Hematopoietic multipotent progenitor cell treated with erythropoietin and hydrocortisone succinate and interleukin-3 and kit ligand, for 8 days (in vitro differentiated cells): ENCODE measurements around the gene KRCC1.
A peak's percentile ranks its signal among the peaks of the same experiment; 100 is the strongest.
"Not testable (repeated sequence)": the region's sequence is repeated elsewhere in the genome, so short reads cannot be mapped to it uniquely, and the experiment has no call there.

Experiments
- DNase-seq: peaks from one replicate; pipeline ENCODE4 v3.0.0-alpha.2; 2015

Gene KRCC1

DNA sequence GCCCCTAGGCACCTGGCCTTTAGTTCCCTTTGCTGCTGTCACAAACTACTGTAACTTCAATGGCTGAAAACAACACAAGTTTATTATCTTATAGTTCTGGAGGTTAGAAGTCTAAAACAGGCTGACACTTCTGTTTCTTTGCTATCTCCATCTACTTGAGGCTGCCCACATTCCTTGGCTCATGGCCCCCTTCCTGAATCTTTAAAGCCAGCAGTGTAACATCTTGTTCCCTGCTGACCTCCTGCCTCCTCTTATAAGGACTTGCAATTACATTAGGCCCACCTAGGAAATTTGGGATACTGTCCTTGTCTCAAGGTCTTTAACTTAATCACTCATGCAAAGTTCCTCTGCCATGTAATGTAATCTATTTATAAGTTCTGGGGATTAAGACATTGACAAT is 18.6 kb upstream of the KRCC1 start:
- DNase-seq = no peak

DNA sequence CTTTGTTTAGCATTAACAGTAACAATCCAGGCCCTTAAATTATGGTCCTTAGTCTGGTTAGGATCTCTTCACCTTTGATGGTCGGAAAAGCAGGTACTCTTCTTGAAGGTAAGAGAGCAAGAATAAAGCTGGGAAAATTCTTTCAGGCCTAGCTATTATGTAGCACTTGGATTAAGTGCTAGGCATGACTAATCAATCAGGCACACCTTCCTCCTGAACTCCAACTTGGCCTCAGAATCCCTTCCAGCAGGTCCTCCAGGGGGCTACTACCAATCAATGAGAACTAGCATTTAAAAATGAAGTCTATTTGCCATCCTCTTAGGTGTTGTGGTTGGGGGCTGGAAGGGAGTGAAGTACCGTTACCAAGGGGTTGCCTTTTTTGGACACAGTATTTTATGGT is 15.8 kb upstream of the KRCC1 start:
- DNase-seq = no peak

DNA sequence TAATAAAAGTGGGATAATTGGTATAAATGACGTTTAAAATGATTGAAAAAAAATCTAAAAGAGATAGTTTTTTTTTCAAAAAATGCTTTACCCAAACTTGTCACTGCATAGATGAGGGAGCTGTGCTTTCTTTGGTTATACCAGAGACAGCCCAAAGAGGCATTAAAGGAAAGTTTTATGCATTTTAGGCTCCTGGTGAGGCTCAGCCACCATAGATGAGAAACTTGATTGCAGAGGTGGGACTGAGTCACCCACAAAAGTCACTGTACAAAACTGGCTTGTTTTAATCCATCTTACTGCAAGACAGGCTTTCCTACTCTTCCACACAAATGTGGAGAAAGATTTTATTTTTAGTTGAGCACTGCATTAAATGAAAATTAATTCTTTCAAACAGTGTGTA is 14.5 kb upstream of the KRCC1 start:
- DNase-seq = no peak

DNA sequence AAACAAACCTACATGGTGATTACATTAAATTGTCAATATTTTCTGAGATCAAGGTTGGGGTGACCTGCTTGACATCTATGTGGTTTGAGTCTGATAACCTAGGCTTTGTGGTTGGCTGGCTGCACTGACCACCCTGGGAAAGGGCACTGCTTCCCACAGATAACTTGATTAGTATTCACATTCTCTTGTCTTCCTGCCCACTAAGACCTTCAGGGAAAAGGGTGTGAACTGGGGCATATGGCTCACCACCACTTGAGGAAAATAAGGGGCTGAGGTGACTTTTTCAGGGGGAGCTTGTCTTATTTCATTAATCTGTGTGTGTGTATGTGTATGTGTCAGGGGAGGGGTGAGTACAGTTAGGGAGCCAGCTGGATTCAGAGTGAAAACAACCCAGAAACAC is 13.5 kb upstream of the KRCC1 start:
- DNase-seq = no peak

DNA sequence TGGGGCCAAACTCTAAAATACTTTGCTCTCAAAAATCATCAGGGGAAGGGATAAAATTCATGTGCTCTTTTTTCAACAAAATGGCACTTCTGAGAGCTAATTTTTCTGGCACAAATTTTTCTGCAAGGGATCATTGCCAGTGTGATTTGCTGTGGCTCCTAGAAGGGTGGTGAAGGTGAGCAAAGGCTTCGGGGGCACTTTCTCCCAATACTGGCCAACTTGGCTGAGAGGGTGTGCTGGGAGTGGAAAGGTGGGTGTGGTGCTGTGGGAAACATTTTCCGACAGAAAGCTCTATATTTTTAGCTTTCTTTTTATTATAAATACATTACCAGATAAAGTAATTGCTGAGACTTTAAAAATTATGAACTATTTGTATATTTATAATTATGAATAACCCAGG is 12.5 kb upstream of the KRCC1 start:
- no peak for DNase-seq

DNA sequence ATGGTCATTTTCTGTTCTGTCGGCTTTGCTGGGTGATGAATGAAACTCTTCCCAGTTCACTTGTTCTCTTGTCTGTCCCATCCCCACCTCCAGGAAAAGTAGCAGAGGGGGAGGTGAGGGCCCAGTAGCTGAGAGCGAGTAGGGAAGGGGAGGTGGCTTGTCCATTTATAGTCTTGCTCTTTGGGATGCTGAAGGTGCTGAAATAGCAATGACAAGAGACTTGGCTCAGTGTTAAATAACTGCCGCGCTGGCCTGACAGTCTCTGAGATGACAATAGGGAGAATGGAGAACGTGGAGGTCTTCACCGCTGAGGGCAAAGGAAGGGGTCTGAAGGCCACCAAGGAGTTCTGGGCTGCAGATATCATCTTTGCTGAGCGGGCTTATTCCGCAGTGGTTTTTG is 12.0 kb upstream of the KRCC1 start, which contains the start of gene SMYD1:
TSS of gene SMYD1 (plus strand) at position 228 of the 400 bp plus-strand sequence. CDS start at position 268, 40 bp downstream.
- no peak for DNase-seq

DNA sequence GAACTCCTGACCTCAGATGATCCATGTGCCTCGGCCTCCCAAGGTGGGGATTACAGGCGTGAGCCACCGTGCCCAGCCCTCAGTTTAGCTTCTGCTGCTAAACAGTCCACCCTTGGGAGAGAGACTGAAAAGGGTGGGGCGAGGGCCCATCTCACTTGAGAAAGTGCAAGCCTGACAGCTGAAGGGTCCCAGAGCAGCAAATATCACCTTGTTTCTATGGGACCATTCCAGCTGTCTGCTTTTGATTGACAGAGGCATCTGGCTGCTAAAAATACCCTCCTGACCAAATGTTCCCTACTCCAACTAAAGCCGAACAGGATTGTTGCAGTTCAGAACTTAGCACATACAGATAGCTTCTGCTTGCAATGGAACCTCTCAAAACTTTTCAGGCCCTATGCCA is 11.6 kb upstream of the KRCC1 start:
- no peak for DNase-seq

DNA sequence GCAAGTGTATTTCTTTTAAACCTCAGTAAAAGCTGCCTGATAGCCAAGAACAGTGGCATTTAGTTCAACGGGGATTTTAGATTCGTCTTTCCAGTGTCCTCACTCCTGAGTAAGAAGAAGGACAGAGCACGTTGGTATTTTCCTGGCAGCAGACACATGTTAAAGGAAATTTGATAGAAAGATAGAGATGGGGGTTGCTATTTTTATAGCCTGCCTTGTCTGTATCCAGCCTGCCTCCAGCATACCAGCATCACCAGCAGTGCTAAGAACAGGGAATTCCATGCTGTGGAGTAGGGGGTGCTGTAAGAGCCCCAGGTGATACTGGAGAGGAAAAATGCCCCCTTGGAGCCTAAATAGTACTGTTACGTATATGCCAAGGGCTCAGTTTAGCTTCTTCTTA is 11.0 kb upstream of the KRCC1 start:
- DNase-seq = no peak

DNA sequence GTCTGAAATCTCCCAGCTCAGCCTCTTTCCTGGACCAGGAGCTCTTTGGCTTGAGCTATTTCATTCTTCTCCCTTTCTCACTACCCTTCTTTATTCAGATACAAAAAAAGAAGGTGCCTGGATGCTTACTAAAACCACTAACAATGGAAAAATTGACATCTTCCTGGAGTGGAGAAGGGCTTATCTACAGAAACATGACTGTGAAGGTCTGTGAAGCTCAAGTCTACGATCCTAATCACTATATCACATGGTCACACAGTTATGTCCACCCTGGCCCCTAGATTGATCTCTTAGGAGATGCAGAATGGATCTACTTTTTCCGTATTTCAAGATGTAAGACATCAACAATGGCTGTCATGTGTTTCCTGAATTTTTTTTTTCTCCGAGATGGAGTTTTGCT is 5.7 kb upstream of the KRCC1 start:
- peak; percentile 49 for DNase-seq

DNA sequence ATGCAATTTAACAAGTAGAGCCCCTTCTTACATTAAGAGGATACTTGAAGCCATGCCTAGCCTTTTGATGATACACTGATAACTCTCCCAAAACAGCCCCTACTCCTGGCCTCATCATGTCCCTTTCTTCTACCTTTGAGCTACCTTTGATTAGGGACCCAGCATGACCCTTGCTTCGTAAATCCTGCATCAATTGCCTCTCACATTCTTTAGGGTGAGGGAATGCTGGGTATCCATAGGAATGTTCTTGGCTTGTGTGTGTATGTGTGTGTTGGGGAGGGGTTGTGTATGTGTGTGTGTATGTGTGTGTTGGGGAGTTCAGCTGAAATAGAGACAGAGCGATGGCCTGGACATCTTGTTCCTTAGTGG is 5.3 kb upstream of the KRCC1 start:
- DNase-seq = no peak

DNA sequence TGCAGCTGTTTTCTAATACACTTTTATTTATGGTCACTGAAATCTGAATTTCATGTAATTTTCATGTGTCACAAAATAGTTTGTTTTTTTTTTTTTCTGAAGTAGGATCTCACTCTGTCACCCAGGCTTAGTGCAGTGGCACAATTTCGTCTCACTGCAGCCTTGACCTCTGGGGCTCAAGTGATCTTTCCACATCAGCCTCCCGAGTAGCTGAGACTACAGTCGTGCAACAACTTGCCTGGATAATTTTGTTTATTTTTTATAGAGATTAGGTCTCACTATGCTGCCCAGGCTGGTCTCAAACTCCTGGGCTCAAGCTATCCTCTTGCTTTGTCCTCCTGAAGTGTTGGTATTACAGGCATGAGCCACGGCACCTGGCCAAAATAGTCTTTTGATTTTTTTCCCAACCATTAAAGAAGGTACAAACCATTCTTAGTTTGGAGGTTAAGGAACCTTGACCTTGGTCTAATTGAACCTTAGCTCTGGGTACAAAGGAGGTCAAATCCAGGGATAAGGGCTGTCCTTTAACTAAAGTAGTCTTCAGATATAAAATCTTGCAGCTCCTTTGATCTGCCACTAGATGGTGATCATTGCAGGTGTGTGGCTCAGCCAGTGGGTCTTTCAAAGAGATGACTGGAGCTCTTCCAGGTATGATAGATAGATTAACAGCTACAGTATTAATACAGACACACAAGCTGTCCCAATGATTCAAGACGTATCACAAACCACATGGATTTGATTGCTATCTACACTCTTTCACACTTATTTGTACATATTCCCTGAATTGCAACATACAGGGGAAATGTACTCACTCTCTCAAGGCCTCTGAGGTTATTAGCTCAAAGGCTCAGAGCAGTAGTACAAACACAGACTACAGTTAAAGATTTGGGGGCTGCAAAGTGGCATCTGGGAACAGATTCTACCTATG is 4.7 kb upstream of the KRCC1 start:
- DNase-seq = peak; percentile 59

GRCh38 chr2:88058191-88058590 is 2.6 kb upstream of the KRCC1 start:
- no peak for DNase-seq

DNA sequence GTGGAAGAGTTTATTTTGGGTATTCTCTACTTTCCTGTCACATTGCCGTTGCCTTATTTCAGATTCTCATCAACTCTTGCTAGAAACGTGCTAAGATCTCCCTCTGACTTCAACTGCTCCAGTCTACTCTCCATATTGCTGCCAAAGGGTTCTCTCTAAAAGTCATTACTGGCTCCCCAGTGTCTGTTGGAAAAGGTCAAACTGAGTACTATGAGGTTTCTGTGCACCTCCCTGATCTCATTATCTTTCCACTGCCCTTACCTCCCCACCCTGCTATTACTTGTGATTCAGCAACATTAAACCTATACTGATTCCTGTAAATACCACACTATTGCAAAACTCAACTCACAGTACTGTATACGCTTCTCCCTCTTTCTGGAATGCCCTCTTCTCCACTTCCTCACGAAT is 1.9 kb upstream of the KRCC1 start:
- DNase-seq = peak; percentile 81

DNA sequence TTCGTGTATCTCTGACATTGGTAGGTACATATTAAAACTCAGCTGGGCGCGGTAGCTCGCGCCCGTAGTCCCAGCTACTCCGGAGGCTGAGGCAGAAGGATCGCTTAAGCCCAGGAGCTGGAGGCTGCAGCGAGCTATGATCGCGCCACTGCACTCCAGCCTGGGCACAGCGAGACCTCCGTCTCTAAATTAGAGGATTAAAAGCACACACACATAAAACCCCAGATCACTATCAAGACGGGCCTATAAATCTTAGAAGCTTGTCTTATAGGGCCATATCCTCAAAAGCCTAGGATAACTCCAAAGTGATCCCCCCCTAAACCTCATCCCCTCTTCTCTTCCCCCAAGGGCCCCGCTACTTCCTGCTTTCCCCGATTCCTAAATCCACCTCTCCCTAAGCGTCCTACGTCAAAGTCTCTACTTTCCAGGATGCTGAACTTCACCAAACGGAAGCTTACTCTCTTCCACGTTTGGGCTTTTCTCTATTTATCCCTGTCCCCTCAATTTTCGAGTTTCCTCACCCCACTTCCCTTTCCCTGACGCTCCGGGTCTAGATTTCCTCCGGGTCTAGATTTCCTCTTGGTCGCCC is 707 bp downstream of the KRCC1 start:
- DNase-seq = peak; percentile 17

GRCh38 chr2:88053934-88054781 is 1.4 kb downstream of the KRCC1 start:
- peak; percentile 24 for DNase-seq

DNA sequence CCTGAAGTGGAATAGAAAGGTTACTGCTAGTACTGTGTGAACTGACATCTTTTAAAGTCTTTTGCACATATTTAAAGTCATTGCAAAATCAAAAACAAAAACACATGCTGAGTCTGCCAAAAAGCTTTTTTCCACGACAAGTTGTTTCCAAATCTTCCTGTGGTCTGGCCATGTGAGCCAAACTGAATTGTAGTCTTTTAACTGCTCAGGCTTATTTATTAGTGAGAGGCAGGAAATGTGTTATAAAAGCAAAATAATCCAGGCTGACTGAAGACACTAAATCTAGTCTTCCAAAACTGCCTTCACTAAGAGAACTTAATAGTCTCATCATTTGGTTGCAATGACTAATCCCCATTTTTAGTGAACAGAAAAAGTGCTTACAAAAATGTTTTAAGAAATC is 2.3 kb downstream of the KRCC1 start:
- DNase-seq = no peak

DNA sequence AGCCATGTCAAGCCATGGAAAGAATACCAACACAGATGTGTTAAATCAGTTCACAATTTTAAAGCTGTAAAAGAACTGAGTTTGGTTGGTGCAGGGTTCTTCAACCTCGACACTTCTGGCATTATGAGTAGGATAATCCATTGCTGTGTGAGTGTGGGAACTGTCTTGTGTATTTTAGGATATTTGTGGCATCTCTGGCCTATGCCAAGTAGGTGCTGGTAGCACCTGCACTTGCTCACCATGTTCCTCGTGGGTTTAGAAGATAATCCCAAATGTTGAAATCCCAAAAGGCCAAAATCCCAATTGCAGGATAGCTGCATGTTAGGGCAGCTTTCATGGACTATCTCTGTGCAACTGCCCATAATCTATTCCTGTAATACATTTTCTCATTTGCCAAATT is 3.8 kb downstream of the KRCC1 start:
- DNase-seq = no peak

DNA sequence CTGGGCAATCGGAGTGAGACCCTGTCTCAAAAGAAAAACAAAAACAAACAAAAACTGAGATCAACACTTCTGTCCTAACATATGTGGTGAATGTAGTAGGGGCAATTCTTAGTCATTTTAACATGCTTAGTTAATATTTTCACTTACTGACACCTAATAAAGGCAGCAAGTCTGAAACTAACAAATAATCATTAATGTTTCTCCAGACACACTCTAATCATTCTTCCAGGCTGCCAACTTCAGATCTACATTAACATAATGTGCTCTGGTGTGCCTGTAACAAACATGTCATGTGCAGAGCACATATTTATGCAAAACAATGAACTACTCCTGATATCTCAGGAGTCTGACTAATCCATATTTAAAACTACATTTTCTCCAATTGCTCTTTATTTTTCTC is 6.0 kb downstream of the KRCC1 start:
- no peak for DNase-seq

- DNase-seq = no peak
Measured at GRCh38 chr2:88048541-88048940, 7.0 kb downstream of the KRCC1 start.

- not testable (repeated sequence) for DNase-seq
Measured at GRCh38 chr2:88045561-88045960, 10.0 kb downstream of the KRCC1 start.

- DNase-seq = no peak
Measured at GRCh38 chr2:88042476-88042875, 13.1 kb downstream of the KRCC1 start.

- no peak for DNase-seq
Measured at GRCh38 chr2:88038263-88039105, 17.1 kb downstream of the KRCC1 start.

- DNase-seq = no peak
Measured at GRCh38 chr2:88036606-88037005, 19.0 kb downstream of the KRCC1 start.
